Sigmoid colon (tissue), 4 donors: ENCODE measurements around the gene VAC14.

ENCODE experiments used
- EP300 ChIP-seq, 4 donors: sonication (generic); formaldehyde crosslinking; IDR thresholded peaks; one replicate each; pipeline ENCODE4 v1.6.1; 2017; ENCODE audit warnings: antibody characterized with exemption in 4 of 4
- POLR2A ChIP-seq, 2 donors: fragments of 450-650 bp; IDR thresholded peaks; one replicate each; pipeline ENCODE4 v1.6.1; 2016; ENCODE audit warnings: antibody characterized with exemption in 2 of 2, mild to moderate bottlenecking in 2 of 2, moderate library complexity in 2 of 2
- POLR2AphosphoS5 ChIP-seq, 4 donors: sonication (generic); formaldehyde crosslinking; IDR thresholded peaks; one replicate each; pipeline ENCODE4 v1.6.1; 2017; ENCODE audit warnings: antibody characterized with exemption in 4 of 4
- TF ChIP-seq, protein P1 (sequence below), 4 experiments: fragments of 450-650 bp in 3 of 4; fragments of 200-600 bp in 1 of 4; IDR thresholded peaks; one replicate each; pipeline ENCODE4 v1.5.1; 2016 to 2019; ENCODE audit warnings: antibody characterized with exemption in 4 of 4, mild to moderate bottlenecking in 3 of 4, moderate library complexity in 2 of 4

- TF ChIP-seq, protein P1, sequence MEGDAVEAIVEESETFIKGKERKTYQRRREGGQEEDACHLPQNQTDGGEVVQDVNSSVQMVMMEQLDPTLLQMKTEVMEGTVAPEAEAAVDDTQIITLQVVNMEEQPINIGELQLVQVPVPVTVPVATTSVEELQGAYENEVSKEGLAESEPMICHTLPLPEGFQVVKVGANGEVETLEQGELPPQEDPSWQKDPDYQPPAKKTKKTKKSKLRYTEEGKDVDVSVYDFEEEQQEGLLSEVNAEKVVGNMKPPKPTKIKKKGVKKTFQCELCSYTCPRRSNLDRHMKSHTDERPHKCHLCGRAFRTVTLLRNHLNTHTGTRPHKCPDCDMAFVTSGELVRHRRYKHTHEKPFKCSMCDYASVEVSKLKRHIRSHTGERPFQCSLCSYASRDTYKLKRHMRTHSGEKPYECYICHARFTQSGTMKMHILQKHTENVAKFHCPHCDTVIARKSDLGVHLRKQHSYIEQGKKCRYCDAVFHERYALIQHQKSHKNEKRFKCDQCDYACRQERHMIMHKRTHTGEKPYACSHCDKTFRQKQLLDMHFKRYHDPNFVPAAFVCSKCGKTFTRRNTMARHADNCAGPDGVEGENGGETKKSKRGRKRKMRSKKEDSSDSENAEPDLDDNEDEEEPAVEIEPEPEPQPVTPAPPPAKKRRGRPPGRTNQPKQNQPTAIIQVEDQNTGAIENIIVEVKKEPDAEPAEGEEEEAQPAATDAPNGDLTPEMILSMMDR (IDR thresholded peaks at IDR 0.05): no peak
- TF ChIP-seq POLR2A (IDR thresholded peaks at IDR 0.05) (no peak), POLR2AphosphoS5 (IDR thresholded peaks at IDR 0.05) (no peak), EP300 (IDR thresholded peaks at IDR 0.05) (no peak)
Measured at GRCh38 chr16:70659546-70659945, 141.4 kb downstream of the VAC14 start.
